GM12874 (cell line): ENCODE results near the gene KLC3.

Experiments
- TF ChIP-seq, protein P1 (sequence below): IDR thresholded peaks from 2 replicates; pipeline ENCODE4 v1.5.1; 2011; ENCODE audit warnings: low read depth, mild to moderate bottlenecking, control low read depth, low read length, moderate library complexity; ENCODE audit not compliant: insufficient read depth

Gene KLC3

DNA sequence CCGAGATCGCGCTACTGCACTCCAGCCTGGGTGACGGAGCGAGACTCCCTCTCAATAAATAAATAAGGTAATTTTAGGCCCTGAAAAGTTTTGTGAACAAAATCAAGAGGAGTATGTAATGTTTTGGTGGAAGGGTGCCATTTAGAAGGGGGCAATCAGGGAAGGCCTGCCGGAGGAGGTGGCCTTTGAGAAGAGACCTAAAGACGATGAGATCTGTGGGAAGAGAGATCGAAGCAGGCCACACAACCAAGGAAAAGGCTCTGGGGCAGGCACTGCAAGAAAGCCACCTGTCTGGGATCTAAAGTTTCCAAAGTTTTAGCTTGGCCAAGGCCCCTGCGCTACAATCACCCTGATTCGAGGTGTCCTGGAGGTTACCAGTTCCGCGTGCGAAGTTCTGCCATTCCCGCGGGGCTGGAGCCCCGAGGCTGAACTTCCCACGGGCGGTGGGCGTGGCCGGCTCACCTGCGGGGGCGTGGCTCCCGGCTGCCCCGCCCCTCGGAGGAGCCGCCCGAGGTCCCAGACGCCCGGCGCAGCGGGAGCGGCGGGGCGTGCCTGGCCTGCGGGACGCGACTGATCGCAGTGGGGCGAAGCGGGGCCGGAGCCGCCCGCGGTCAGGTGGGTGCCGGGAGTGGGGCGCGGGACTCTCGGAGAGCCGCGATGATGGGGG is at the start of gene KLC3:
TSS of gene KLC3 (plus strand) at position 519 of the 667 bp plus-strand sequence. CDS start 4,792 bp downstream, outside the sequence.
- TF ChIP-seq, protein P1, sequence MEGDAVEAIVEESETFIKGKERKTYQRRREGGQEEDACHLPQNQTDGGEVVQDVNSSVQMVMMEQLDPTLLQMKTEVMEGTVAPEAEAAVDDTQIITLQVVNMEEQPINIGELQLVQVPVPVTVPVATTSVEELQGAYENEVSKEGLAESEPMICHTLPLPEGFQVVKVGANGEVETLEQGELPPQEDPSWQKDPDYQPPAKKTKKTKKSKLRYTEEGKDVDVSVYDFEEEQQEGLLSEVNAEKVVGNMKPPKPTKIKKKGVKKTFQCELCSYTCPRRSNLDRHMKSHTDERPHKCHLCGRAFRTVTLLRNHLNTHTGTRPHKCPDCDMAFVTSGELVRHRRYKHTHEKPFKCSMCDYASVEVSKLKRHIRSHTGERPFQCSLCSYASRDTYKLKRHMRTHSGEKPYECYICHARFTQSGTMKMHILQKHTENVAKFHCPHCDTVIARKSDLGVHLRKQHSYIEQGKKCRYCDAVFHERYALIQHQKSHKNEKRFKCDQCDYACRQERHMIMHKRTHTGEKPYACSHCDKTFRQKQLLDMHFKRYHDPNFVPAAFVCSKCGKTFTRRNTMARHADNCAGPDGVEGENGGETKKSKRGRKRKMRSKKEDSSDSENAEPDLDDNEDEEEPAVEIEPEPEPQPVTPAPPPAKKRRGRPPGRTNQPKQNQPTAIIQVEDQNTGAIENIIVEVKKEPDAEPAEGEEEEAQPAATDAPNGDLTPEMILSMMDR = no peak

DNA sequence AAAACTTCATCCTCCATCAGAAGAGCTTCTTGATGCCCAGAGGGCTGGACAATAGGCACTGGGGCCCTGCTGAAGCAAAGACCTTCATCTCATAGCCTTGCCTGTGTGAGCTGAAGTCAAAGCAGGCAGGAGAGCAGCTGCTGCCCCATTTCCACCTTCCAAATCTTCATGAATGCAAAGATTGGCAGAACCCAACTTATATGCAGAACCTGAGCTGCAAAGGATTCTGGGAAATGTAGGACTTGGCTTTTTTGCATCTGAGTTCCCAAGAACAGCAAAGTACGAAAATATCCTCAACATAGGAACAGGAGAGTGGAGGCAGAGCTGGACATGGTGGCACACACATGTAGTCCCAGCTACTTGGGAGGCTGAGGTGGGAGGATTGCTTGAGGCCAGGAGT is 48.7 kb upstream of the KLC3 start:
- TF ChIP-seq, protein P1 = no peak

- TF ChIP-seq, protein P1 = no peak
These were observed 46.9 kb upstream of the KLC3 start for GRCh38 chr19:45293682-45294081.

DNA sequence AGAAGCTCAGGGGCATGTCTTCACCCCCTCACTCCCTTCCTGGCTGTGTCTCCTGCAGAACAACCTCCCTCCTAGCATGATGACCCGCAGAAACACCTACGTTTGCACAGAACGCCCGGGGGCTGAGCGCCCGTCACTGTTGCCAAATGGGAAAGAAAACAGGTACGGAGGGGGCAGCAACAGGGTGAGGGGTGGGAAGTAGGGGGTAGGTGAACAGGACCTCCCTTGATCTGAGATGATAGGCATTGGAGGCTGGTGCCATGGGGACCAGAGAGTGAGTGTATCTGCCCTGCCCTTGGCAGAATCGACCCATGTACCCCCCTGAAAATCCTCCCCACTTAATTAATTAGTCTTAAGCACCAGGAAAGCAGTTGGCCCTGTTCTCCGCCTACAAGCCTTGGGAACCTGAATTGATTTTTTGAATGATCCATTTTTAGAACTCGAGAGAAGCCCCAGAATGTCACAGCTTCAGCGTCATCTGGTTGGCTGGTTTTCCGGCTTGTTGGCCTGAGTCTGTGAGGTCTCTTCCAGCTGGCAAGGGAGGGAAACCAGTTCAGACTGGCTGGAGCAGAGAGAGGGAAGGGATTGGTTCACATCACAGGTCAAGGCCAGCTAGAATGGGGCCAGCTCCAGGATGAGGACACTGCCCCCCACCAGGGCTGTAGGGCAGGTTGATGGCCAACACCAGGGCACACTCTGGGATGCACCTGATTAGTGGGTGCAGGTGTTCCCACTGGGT is 46.1 kb upstream of the KLC3 start:
- TF ChIP-seq, protein P1 = no peak

- TF ChIP-seq, protein P1 = no peak
These were observed 44.7 kb upstream of the KLC3 start for GRCh38 chr19:45295873-45296272.

- TF ChIP-seq, protein P1 = no peak
These were observed 44.2 kb upstream of the KLC3 start for GRCh38 chr19:45296355-45296754.

- TF ChIP-seq, protein P1 = no peak
These were observed 42.9 kb upstream of the KLC3 start for GRCh38 chr19:45297674-45298073.
